LNCAP (cell line): Measurements from ENCODE around the gene STEAP2.

Source experiments
- CTCF ChIP-seq: fragments of 450-650 bp; IDR thresholded peaks from 2 replicates; pipeline ENCODE4 v1.5.1; 2017; ENCODE audit warnings: mild to moderate bottlenecking

STEAP2 gene

GRCh38 chr7:90225601-90226000 is 14.1 kb downstream of the STEAP2 start:
- no peak for TF ChIP-seq CTCF

- no peak for TF ChIP-seq CTCF
Measured at GRCh38 chr7:90227259-90227658, 15.7 kb downstream of the STEAP2 start.

DNA sequence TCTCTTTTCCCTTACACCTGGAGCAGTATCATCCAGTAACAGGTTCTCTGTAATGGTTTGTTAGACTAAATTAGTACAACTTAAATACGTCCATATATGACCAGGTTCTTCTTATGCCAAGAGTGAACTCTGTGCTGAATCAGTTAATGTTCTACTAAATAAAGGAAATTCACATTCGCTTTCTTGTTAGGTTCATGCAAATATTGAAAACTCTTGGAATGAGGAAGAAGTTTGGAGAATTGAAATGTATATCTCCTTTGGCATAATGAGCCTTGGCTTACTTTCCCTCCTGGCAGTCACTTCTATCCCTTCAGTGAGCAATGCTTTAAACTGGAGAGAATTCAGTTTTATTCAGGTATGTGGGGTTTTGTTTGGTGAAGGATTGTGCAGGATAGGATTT is 18.1 kb downstream of the STEAP2 start:
- no peak for TF ChIP-seq CTCF

DNA sequence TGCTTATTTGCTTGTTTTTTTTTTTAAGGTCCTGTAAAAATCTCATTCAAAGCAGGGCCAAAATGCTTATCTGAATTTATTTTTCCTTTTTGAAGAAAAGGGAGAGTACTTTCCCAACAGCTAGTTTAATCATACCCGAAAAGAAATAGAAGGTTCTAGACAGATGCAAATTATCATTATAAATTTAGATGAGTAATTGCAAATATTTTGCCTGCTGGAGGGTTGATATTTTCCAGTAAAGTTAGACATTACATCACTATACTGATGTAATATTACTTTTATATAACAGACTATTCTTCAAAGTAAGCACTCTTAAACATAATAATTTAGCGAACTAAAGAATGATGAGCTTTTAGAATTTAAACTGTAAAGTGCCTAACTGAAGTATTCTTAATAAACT is 19.3 kb downstream of the STEAP2 start:
- no peak for TF ChIP-seq CTCF

DNA sequence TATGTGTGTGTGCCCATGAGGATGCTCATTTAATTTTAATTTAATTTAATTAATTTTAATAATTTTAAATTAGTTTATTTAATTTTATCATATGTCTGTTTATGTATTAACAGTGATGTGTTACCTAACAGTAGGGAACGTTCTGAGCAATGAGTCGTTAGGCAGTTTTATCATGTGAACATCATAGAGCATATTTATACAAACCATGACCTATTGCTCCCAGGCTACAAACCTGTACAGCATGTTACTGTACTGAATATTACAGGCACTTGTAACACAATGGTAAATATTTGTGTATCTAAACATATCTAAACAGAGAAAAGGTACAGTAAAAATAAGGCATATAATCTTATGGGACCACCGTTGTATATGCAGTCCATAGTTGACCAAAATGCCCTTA is 19.8 kb downstream of the STEAP2 start:
- no peak for TF ChIP-seq CTCF

- TF ChIP-seq CTCF, result no peak
Measured at GRCh38 chr7:90232430-90232829, 20.9 kb downstream of the STEAP2 start.

DNA sequence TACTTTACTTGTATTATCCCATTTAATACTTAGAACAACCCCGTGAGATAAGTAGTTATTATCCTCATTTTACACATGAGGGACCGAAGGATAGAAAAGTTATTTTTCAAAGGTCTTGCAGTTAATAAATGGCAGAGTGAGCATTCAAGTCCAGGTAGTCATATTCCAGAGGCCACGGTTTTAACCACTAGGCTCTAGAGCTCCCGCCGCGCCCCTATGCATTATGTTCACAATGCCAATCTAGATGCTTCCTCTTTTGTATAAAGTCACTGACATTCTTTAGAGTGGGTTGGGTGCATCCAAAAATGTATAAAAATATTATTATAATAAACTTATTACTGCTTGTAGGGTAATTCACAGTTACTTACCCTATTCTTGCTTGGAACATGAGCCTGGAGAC is 22.0 kb downstream of the STEAP2 start:
- no peak for TF ChIP-seq CTCF

DNA sequence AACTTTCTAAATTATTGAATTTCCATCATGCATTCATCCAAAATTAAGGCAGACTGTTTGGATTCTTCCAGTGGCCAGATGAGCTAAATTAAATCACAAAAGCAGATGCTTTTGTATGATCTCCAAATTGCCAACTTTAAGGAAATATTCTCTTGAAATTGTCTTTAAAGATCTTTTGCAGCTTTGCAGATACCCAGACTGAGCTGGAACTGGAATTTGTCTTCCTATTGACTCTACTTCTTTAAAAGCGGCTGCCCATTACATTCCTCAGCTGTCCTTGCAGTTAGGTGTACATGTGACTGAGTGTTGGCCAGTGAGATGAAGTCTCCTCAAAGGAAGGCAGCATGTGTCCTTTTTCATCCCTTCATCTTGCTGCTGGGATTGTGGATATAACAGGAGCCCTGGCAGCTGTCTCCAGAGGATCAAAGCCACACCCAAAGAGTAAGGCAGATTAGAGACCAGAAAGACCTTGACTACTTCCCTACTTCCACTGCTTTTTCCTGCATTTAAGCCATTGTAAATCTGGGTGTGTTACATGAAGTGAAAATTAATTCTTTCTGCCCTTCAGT is 25.3 kb downstream of the STEAP2 start:
- no peak for TF ChIP-seq CTCF
